ENCODE results near the gene DNAI7.

DNA sequence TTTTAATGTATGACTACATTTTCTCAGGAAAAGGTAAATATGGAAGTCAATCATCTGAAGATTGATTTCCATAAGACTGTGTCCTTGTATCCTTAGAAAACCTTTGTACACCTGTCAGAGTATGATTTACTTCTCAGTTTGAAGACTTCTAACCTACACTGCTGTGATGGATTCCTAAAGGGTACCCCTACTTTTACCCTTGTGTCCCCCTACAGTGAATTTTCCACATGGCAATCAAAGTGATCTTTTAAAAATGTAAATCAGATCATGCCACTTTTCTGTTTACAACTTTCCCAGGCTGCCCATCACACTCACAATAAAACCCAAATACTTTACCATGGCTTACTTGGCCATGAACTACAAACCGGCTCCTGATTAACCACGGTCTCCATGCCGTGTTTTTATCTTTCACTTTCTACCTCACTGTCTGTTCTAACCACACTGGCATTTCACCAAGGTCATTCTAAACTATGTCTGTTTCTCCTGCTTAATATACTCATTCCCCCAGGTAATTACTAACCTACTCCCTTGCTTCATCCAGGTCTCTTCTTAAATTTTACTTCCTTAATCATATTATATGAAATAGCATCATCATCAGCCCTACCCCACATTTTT, 8.1 kb downstream of the DNAI7 start:
- TF ChIP-seq, protein P1, sequence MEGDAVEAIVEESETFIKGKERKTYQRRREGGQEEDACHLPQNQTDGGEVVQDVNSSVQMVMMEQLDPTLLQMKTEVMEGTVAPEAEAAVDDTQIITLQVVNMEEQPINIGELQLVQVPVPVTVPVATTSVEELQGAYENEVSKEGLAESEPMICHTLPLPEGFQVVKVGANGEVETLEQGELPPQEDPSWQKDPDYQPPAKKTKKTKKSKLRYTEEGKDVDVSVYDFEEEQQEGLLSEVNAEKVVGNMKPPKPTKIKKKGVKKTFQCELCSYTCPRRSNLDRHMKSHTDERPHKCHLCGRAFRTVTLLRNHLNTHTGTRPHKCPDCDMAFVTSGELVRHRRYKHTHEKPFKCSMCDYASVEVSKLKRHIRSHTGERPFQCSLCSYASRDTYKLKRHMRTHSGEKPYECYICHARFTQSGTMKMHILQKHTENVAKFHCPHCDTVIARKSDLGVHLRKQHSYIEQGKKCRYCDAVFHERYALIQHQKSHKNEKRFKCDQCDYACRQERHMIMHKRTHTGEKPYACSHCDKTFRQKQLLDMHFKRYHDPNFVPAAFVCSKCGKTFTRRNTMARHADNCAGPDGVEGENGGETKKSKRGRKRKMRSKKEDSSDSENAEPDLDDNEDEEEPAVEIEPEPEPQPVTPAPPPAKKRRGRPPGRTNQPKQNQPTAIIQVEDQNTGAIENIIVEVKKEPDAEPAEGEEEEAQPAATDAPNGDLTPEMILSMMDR (IDR thresholded peaks at IDR 0.05), result no peak
- TF ChIP-seq ZFX (IDR thresholded peaks at IDR 0.05; ENCODE audit: borderline replicate concordance), result no peak
